Esophagus muscularis mucosa (tissue), 2 donors: ENCODE measurements around the gene CARNS1.

Experiments
- POLR2A ChIP-seq: fragments of 450-650 bp; IDR thresholded peaks from one replicate; pipeline ENCODE4 v1.6.1; 2017; ENCODE audit warnings: antibody characterized with exemption, moderate library complexity, mild to moderate bottlenecking, low read depth
- POLR2AphosphoS5 ChIP-seq, 2 donors: sonication (generic); formaldehyde crosslinking; IDR thresholded peaks; one replicate each; pipeline ENCODE4 v1.6.1; 2017; ENCODE audit warnings: antibody characterized with exemption in 2 of 2

DNA sequence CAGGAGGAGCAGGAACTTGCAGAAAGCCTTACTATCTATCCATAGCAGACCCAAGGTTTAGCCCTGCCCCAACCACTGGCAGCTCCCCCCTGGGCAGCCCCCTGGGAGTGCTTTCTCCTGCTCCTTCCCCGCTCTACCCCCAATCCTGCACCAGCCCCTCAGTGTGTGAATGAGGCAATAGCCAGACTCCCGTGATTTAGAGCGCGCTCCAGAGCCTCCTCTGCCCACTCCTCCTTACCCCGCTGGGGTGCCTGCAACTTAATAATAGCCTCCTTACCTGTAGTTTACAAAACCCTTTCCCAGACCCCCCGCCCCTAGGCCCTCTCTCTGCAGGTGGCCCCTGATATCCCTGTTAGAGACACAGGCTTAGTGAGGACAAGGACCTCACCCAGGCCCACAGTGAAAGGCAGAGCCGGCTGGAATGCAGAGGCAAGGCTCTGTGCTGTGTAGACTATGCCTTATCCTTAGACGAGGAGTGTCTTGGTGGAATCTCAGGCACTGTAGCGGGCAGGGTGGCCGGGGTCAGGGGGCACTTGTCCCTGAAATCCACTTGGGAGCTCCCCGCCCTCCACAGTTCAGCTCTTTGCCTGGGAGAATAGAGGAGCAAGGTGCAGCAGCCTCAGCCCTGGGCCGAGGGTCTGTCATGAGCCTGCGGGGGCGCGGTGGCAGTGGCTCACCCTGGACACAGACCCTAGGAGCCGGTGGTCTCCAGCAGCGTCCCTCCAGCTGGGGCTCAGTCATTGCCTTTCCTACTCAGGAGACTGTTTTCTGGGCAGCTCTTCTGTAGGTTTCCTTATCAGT, 4.3 kb upstream of the CARNS1 start:
- no peak for TF ChIP-seq POLR2A
- TF ChIP-seq POLR2AphosphoS5 (IDR thresholded peaks at IDR 0.05) = no peak
